Measurements from ENCODE around the gene CNOT1. TPM values are rescaled to one million over a fixed set of nuclear protein-coding genes. Genes with fewer than 3 reads are reported as not detected.
A peak's percentile ranks its signal among the peaks of the same experiment; 100 is the strongest.

CNOT1 gene
- total RNA-seq, 1 experiment from 2014 or later: 299 TPM

- H3K9me3 ChIP-seq (ENCODE audit: low read length): no peaks in the 10 kb centered on the region
- no peaks in the 10 kb centered on the region for H3K27me3 ChIP-seq (ENCODE audit: low read length)
- no peak for DNase-seq
- no peak overlapping the region for H3K9ac ChIP-seq (ENCODE audit: low read length)
- H3K4me1 ChIP-seq (ENCODE audit: low read length): peaks cover 58% of the 10 kb centered on the region
- no peaks in the 10 kb centered on the region for H3K9me2 ChIP-seq (replicated peaks; ENCODE audit: insufficient read depth, low read length)
- peak overlapping the region; percentile 70 for H3K27ac ChIP-seq (ENCODE audit: low read length)
- H3K4me3 ChIP-seq (ENCODE audit: low read length): no peak overlapping the region
- H2AFZ ChIP-seq (ENCODE audit: low read length): no peak overlapping the region
- no peaks in the 10 kb centered on the region for H3K79me2 ChIP-seq (ENCODE audit: low read length)
- peaks cover 25% of the 10 kb centered on the region for H4K20me1 ChIP-seq (ENCODE audit: insufficient read depth, low read depth, low read length)
- peak overlapping the region; percentile 53 for H3K4me2 ChIP-seq (ENCODE audit: low read depth, low read length, poor library complexity, severe bottlenecking)
- H3K36me3 ChIP-seq (ENCODE audit: insufficient read depth, low read length): no peaks in the 10 kb centered on the region; the same call in 1 of the 2 replicates
Observed at GRCh38 chr16:58503166-58503862, 126.3 kb downstream of the CNOT1 start.

GRCh38 chr16:58502217-58502921 is 127.3 kb downstream of the CNOT1 start:
- peak overlapping the region; percentile 14; the same call in 1 of the 2 replicates for H3K4me3 ChIP-seq (ENCODE audit: low read length)
- H3K4me2 ChIP-seq (ENCODE audit: low read depth, low read length, poor library complexity, severe bottlenecking): peak overlapping the region; percentile 53
- no peak for DNase-seq
- peak overlapping the region; percentile 70 for H3K27ac ChIP-seq (ENCODE audit: low read length)
- peak overlapping the region; percentile 34 for H3K9ac ChIP-seq (ENCODE audit: low read length)
- no peaks in the 10 kb centered on the region for H3K9me3 ChIP-seq (ENCODE audit: low read length)
- H4K20me1 ChIP-seq (ENCODE audit: insufficient read depth, low read depth, low read length): peaks cover 26% of the 10 kb centered on the region
- H3K4me1 ChIP-seq (ENCODE audit: low read length): peaks cover 56% of the 10 kb centered on the region
- no peaks in the 10 kb centered on the region for H3K27me3 ChIP-seq (ENCODE audit: low read length)
- H3K79me2 ChIP-seq (ENCODE audit: low read length): no peaks in the 10 kb centered on the region
- no peaks in the 10 kb centered on the region for H3K9me2 ChIP-seq (replicated peaks; ENCODE audit: insufficient read depth, low read length)
- no peaks in the 10 kb centered on the region; the same call in 1 of the 2 replicates for H3K36me3 ChIP-seq (ENCODE audit: insufficient read depth, low read length)
- no peak overlapping the region for H2AFZ ChIP-seq (ENCODE audit: low read length)

GRCh38 chr16:58501242-58502131 is 128.1 kb downstream of the CNOT1 start:
- no peaks in the 10 kb centered on the region; the same call in 1 of the 2 replicates for H3K36me3 ChIP-seq (ENCODE audit: insufficient read depth, low read length)
- H3K9me2 ChIP-seq (replicated peaks; ENCODE audit: insufficient read depth, low read length): no peaks in the 10 kb centered on the region
- no peaks in the 10 kb centered on the region for H3K27me3 ChIP-seq (ENCODE audit: low read length)
- peaks cover 26% of the 10 kb centered on the region for H4K20me1 ChIP-seq (ENCODE audit: insufficient read depth, low read depth, low read length)
- no peaks in the 10 kb centered on the region for H3K79me2 ChIP-seq (ENCODE audit: low read length)
- peak; percentile 85 for DNase-seq
- no peaks in the 10 kb centered on the region for H3K9me3 ChIP-seq (ENCODE audit: low read length)
- peak overlapping the region; percentile 70 for H3K27ac ChIP-seq (ENCODE audit: low read length)
- peak overlapping the region; percentile 61 for H3K9ac ChIP-seq (ENCODE audit: low read length)
- H3K4me2 ChIP-seq (ENCODE audit: low read depth, low read length, poor library complexity, severe bottlenecking): peak overlapping the region; percentile 53
- no peak overlapping the region for H2AFZ ChIP-seq (ENCODE audit: low read length)
- peaks cover 52% of the 10 kb centered on the region for H3K4me1 ChIP-seq (ENCODE audit: low read length)
- peak overlapping the region; percentile 59 for H3K4me3 ChIP-seq (ENCODE audit: low read length)

- Histone ChIP-seq H2AFZ (ENCODE audit: low read length) (no peak overlapping the region), H3K4me3 (ENCODE audit: low read length) (peak overlapping the region; percentile 59), H3K9ac (ENCODE audit: low read length) (peak overlapping the region; percentile 61), H3K4me1 (ENCODE audit: low read length) (peaks cover 59% of the 10 kb centered on the region), H3K9me3 (ENCODE audit: low read length) (no peaks in the 10 kb centered on the region), H4K20me1 (ENCODE audit: insufficient read depth, low read depth, low read length) (peaks cover 26% of the 10 kb centered on the region), H3K79me2 (ENCODE audit: low read length) (no peaks in the 10 kb centered on the region), H3K4me2 (ENCODE audit: low read depth, low read length, poor library complexity, severe bottlenecking) (peak overlapping the region; percentile 53), H3K27me3 (ENCODE audit: low read length) (no peaks in the 10 kb centered on the region), H3K36me3 (ENCODE audit: insufficient read depth, low read length) (no peaks in the 10 kb centered on the region; the same call in 1 of the 2 replicates), H3K9me2 (replicated peaks; ENCODE audit: insufficient read depth, low read length) (no peaks in the 10 kb centered on the region), H3K27ac (ENCODE audit: low read length) (no peak overlapping the region)
- no peak for DNase-seq
Observed at GRCh38 chr16:58500430-58501241, 129.0 kb downstream of the CNOT1 start.

GRCh38 chr16:58499615-58500351 is 129.8 kb downstream of the CNOT1 start, which contains the start of gene NDRG4:
Gene NDRG4, plus strand, starts transcription at chr16:58500143. Its CDS starts 106 bp downstream, at chr16:58500249.
- no peaks in the 10 kb centered on the region for H3K9me2 ChIP-seq (replicated peaks; ENCODE audit: insufficient read depth, low read length)
- H3K9me3 ChIP-seq (ENCODE audit: low read length): no peaks in the 10 kb centered on the region
- peak; percentile 95 for DNase-seq
- no peaks in the 10 kb centered on the region for H3K79me2 ChIP-seq (ENCODE audit: low read length)
- H4K20me1 ChIP-seq (ENCODE audit: insufficient read depth, low read depth, low read length): peaks cover 33% of the 10 kb centered on the region
- peak within 1 kb of the TSS; percentile 61 for H3K9ac ChIP-seq (ENCODE audit: low read length)
- H3K27ac ChIP-seq (ENCODE audit: low read length): no peak within 1 kb of the TSS
- no peaks in the 10 kb centered on the region; the same call in 1 of the 2 replicates for H3K36me3 ChIP-seq (ENCODE audit: insufficient read depth, low read length)
- no peaks in the 10 kb centered on the region for H3K27me3 ChIP-seq (ENCODE audit: low read length)
- H3K4me3 ChIP-seq (ENCODE audit: low read length): peak within 1 kb of the TSS; percentile 59
- peak within 1 kb of the TSS; percentile 53 for H3K4me2 ChIP-seq (ENCODE audit: low read depth, low read length, poor library complexity, severe bottlenecking)
- H2AFZ ChIP-seq (ENCODE audit: low read length): no peak within 1 kb of the TSS
- H3K4me1 ChIP-seq (ENCODE audit: low read length): peaks cover 67% of the 10 kb centered on the region

GRCh38 chr16:58499092-58499511 is 130.5 kb downstream of the CNOT1 start:
- H3K27ac ChIP-seq (ENCODE audit: low read length): no peak overlapping the region
- H3K4me1 ChIP-seq (ENCODE audit: low read length): peaks cover 60% of the 10 kb centered on the region
- no peak overlapping the region for H3K9ac ChIP-seq (ENCODE audit: low read length)
- no peaks in the 10 kb centered on the region for H3K9me3 ChIP-seq (ENCODE audit: low read length)
- H3K9me2 ChIP-seq (replicated peaks; ENCODE audit: insufficient read depth, low read length): no peaks in the 10 kb centered on the region
- H2AFZ ChIP-seq (ENCODE audit: low read length): no peak overlapping the region
- H3K79me2 ChIP-seq (ENCODE audit: low read length): no peaks in the 10 kb centered on the region
- H4K20me1 ChIP-seq (ENCODE audit: insufficient read depth, low read depth, low read length): peaks cover 38% of the 10 kb centered on the region
- no peak for DNase-seq
- H3K4me3 ChIP-seq (ENCODE audit: low read length): no peak overlapping the region
- no peaks in the 10 kb centered on the region; the same call in 1 of the 2 replicates for H3K36me3 ChIP-seq (ENCODE audit: insufficient read depth, low read length)
- no peak overlapping the region for H3K4me2 ChIP-seq (ENCODE audit: low read depth, low read length, poor library complexity, severe bottlenecking)
- no peaks in the 10 kb centered on the region for H3K27me3 ChIP-seq (ENCODE audit: low read length)

All from Karpas-422 (cell line).